Gastrocnemius medialis (tissue), 4 donors: ENCODE data around the gene FEN1.

Experiments used
- CTCF ChIP-seq, 5 experiments: fragments of 450-650 bp in 3 of 5; fragments of 200-600 bp in 2 of 5; sonication (generic) in 2 of 5; IDR thresholded peaks in 4 of 5; conservative IDR thresholded peaks in 1 of 5; 1 replicate in 4 of 5; 2 replicates in 1 of 5; pipeline ENCODE4 v1.5.1; 2016 to 2019; ENCODE audit warnings: antibody characterized with exemption in 5 of 5, mild to moderate bottlenecking in 3 of 5, moderate library complexity in 3 of 5
- POLR2A ChIP-seq, 2 donors: fragments of 450-650 bp; IDR thresholded peaks; one replicate each; pipeline ENCODE4 v1.6.1; 2017; ENCODE audit warnings: antibody characterized with exemption in 2 of 2, mild to moderate bottlenecking in 2 of 2, moderate library complexity in 2 of 2

- no peak for TF ChIP-seq CTCF (IDR thresholded peaks at IDR 0.05 in 4 of 5, conservative IDR thresholded peaks at IDR 0.05 in 1 of 5)
- TF ChIP-seq POLR2A (IDR thresholded peaks at IDR 0.05): no peak
These were observed 9.9 kb downstream of the FEN1 start for GRCh38 chr11:61802605-61803004.
